Measurements from ENCODE around the gene ATP4B. TPM values are rescaled to one million over a fixed set of nuclear protein-coding genes. Genes with fewer than 3 reads are reported as not detected.

Gene ATP4B
- total and polyA plus RNA-seq, 2 donors (not counting 3 experiments of a cell fraction or from before 2014, with no cell fraction given), result 0.06 TPM; not detected in 1

DNA sequence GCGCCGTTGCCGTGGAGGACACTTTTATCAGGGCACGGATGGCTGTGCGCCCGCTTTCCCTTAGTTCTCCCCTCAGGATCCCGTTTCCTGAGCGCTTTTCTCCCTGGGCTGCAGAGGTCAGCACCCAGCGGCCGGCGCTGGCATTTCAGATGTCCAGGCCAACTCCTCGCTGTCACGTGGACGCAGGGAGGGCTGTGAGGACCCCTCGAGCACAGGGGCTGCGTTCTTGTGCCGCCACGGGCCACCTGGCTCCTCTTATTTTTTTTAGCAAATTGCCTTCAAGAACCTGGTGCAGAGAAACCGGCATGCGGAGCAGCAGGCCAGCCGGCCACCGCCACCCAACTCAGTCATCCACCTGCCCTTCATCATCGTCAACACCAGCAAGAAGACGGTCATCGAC lies 22.3 kb downstream of the ATP4B start:
- no peaks in the 10 kb centered on the region for H3K9me3 ChIP-seq (replicated peaks; ENCODE audit: control insufficient read depth, insufficient read depth, low read length)
- no peak overlapping the region for H2AFZ ChIP-seq (ENCODE audit: low read depth, low read length)
- no peak overlapping the region for H3K4me3 ChIP-seq (replicated peaks in 1 of 3; ENCODE audit: insufficient read depth in 1 of 3, low read depth in 1 of 3, low read length in 3 of 3)
- no peak overlapping the region for H3K27ac ChIP-seq (ENCODE audit: insufficient read depth, low read depth, low read length)
- ChIA-PET CTCF (no interaction called here), POLR2A (no interaction called here)
- no peak for TF ChIP-seq MYC (IDR thresholded peaks at IDR 0.05; ENCODE audit: low read depth, low read length)
- no peak for TF ChIP-seq FOS (IDR thresholded peaks at IDR 0.05; ENCODE audit: borderline replicate concordance, insufficient read depth, low read length)
- TF ChIP-seq MAX (IDR thresholded peaks at IDR 0.05; ENCODE audit: insufficient read depth, insufficient read length), result no peak
- no peak for TF ChIP-seq GATA2 (IDR thresholded peaks at IDR 0.05; ENCODE audit: insufficient read depth, insufficient read length, low read depth, low read length)
- TF ChIP-seq EZH2 (IDR thresholded peaks at IDR 0.05; ENCODE audit: borderline replicate concordance, low read depth, low read length, severe bottlenecking), result no peak
- no peak for TF ChIP-seq JUN (IDR thresholded peaks at IDR 0.05; ENCODE audit: borderline replicate concordance, insufficient read depth, insufficient read length, low read depth)
- no peak for TF ChIP-seq CTCF (IDR thresholded peaks at IDR 0.05; ENCODE audit: extremely low read depth in 1 of 2, insufficient read depth in 1 of 2, low read depth in 1 of 2, low read length in 2 of 2)
- TF ChIP-seq POLR2AphosphoS5 (IDR thresholded peaks at IDR 0.05; ENCODE audit: insufficient read depth, low read depth, low read length), result no peak
- no peak for TF ChIP-seq POLR2A (IDR thresholded peaks at IDR 0.05; ENCODE audit: low read depth, low read length)
- no peaks in the 10 kb centered on the region for H3K4me1 ChIP-seq (ENCODE audit: control insufficient read depth, extremely low read depth, insufficient read depth, low read length)
- H3K9me1 ChIP-seq (replicated peaks; ENCODE audit: control insufficient read depth, extremely low read depth, insufficient read depth, low read length), result no peaks in the 10 kb centered on the region
- H3K9ac ChIP-seq (replicated peaks; ENCODE audit: extremely low read depth, insufficient read depth, low read length), result no peak overlapping the region
- dilution Hi-C loops (cut with MboI; ENCODE audit: extremely low pct_ligation_motif_present, low sequenced_read_pairs), result no loop called here
- H3K4me2 ChIP-seq (ENCODE audit: insufficient read depth, low read length), result no peak overlapping the region
- DNase-seq (ENCODE audit: low read depth, low spot score) (no peak), FAIRE-seq (no peak)
- H4K20me1 ChIP-seq (replicated peaks; ENCODE audit: control insufficient read depth, extremely low read depth, insufficient read depth, low read length), result no peaks in the 10 kb centered on the region
- peaks cover 3% of the 10 kb centered on the region for H3K79me2 ChIP-seq (ENCODE audit: control insufficient read depth, insufficient read depth, low read length)
- no peaks in the 10 kb centered on the region for H3K27me3 ChIP-seq (ENCODE audit: control insufficient read depth in 2 of 2, insufficient read depth in 2 of 2, low read length in 2 of 2)
- peaks cover 16 to 61% of the 10 kb centered on the region in 2 experiments for H3K36me3 ChIP-seq (ENCODE audit: control insufficient read depth in 2 of 2, extremely low read depth in 1 of 2, insufficient read depth in 2 of 2, low read length in 2 of 2)
- intact Hi-C loops (cut with micrococcal nuclease), result no loop called here
- BruUV-seq (replicated peaks), result no TSS peak

Measured in endothelial cell of umbilical vein (primary cell).